HG03469 (cell line): ENCODE measurements around the gene LPP.

Experiments used
- ATAC-seq: cut with Tn5 transposase; IDR thresholded peaks from one replicate; pipeline ENCODE4 v1.9.1; 2021; ENCODE audit warnings: mild to moderate bottlenecking, moderate library complexity, moderate number of reproducible peaks; ENCODE audit not compliant: unreplicated experiment

Gene LPP

GRCh38 chr3:188468196-188468595 lies 314.2 kb downstream of the LPP start:
- no peak for ATAC-seq

GRCh38 chr3:188468662-188469061 lies 314.7 kb downstream of the LPP start:
- no peak for ATAC-seq

DNA sequence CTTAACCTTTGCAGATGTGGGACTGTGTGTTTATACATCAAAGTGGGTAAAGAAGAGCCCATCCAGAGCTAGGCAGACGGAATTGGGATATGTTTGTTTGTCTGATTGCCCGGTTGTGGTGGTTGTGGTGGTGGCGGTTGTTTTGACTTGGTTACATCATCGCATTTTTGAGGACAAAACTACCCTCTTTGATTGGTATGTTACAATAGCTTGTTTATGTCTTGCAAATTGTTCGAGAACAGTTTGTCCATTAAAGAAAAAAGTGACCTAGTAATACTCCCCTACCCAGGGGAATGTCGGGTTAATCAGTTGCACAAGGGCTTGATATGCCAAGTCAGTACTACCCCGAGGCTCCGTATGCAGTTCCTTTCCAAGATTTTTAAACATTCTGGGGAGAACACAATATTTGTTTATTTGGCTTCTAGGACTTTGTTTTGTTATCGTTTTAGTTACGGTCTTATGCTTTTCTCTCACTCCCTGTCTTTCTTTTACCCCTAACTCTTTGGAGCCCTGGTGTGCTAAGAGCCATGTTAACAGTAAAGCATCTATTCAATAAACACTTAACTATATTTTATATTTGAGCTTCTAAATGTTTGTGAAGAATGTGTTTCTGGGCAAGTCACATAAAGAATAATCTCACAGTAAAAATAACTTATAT lies 315.4 kb downstream of the LPP start:
- no peak for ATAC-seq

GRCh38 chr3:188470508-188471130 lies 316.7 kb downstream of the LPP start:
- ATAC-seq: no peak

GRCh38 chr3:188471723-188472122 lies 317.8 kb downstream of the LPP start:
- ATAC-seq: no peak

- ATAC-seq: no peak
Observed at GRCh38 chr3:188472336-188472735, 318.4 kb downstream of the LPP start.

DNA sequence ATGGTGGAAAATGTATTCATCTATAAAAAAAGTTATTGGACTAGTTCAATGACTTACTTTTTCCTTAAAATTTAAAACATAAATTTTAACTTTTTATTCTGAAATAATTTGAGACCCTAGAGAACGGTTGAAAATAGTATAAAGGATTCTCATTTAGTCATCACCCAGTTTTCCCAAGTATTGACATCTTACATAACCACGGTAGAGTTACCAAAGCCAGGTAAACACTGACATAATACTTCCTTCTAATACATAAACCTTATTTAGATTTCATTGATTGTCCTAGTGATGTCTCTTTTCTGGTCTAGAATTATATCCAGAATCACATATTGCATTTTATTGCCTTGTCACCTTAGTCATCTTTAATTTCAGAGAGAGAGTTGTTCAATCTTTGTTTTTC lies 319.1 kb downstream of the LPP start:
- no peak for ATAC-seq

- no peak for ATAC-seq
Observed at GRCh38 chr3:188473591-188474288, 319.8 kb downstream of the LPP start.

- no peak for ATAC-seq
Observed at GRCh38 chr3:188476935-188477334, 323.0 kb downstream of the LPP start.

DNA sequence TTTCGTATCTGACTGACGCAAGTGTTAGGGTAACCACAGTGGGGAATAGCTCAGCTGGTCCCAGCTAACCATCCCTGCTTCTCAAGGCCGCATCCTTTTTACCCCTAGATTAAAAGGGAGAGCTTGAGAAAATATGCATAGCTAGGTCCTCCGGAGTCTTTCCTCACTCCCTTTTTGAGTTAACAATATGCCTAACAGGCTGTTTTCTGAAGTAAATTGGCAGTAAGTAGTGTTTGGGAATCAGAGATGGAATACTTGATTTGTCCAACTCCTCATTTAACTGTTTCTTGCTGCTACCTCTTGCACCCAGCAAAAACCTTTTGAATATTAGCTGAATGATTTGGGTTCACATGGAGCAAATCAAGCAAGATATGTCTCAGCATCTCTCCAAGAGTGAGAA lies 326.1 kb downstream of the LPP start:
- ATAC-seq: no peak

- ATAC-seq: no peak
Observed at GRCh38 chr3:188482929-188483328, 329.0 kb downstream of the LPP start.

DNA sequence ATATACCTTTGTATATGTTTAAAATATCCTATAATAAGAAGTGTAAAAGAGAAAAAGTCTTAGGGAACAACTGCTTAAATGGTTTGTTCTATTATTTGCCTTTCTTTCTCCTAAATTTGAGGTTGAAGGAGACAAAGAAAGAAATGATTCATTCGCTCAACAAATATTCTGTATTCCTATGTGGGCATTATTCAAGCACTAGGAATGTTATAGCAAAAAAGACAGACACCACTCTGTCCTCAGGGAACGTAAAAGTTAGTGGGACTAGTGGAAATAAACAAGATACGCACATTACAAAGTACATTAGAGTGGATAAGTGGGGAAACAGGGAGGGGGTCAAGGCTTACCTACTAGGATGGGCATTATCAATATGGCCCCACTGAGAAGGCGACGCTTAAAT lies 332.2 kb downstream of the LPP start:
- no peak for ATAC-seq

DNA sequence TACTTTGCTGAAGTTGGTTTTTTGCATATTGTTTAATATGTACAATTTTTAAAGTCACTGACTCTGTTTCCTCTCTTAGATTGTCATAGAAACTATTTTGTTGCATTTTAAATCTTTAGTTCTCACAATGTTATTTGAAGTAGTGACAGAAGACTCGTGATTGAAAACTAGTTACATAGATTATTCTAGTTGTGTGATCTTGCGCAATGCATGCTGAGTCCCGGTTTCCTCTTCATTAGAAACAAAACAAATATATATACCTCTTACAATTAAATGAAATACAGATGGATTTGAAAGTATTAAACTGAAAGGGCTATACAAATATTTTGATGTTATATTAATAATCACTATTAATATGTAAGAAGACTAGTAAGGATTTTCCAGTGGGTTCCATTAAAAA lies 333.0 kb downstream of the LPP start:
- ATAC-seq: no peak

- ATAC-seq: no peak
Observed at GRCh38 chr3:188487652-188488051, 333.7 kb downstream of the LPP start.

DNA sequence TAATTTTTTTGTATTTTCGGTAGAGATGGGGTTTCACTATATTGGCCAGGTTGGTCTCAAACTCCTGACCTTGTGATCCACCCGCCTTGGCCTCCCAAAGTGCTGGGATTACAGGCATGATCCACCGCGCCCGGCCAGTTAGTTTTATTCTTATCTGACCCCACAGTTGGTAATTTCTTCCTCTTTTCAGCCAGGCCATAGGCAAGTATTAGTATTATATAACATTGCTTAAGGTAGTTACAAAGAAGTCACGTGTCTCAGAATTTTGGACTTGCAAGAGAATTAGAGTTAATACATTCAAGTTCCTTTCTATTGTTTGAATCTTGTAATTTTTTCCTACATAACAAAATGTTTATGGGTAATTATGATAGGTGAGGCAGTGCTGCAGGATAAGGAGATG lies 334.8 kb downstream of the LPP start:
- ATAC-seq: no peak

DNA sequence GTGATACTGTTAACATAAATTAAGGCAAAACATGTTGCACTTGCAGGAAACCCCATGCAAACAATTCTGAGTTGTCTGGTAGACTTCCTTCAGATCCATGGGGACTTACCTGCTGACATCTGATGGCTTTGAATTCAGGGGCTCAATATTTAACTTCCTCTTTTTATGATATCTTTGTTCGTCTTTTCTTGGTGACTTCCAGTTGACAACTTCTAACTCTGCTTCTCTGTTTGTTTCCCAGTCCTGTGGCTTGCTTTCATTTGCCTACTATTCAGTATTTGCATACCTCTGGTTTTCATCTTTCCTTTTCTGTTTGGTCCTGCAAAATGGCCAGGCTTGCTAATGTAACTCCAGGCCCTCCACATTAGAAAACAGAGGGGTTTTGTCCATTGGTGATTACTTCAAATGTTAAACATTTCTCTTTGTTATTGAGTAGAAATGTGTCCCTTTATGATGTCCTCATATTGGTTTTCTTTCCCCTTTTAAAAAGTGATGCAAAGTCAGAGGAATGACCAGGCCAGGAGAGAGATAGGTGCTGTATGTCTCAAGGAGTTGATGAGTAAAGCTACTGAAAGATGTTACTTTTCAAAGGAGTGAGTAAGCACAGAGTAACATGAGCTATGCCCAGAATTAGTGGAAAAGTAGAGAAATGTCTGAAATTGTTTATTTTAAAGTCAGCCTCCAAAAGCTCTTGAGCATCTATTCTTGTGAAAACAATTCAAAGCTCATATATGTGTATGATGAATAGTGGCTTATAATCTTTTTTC lies 335.9 kb downstream of the LPP start:
- ATAC-seq: peak; percentile 62

- no peak for ATAC-seq
Observed at GRCh38 chr3:188490416-188490815, 336.5 kb downstream of the LPP start.

DNA sequence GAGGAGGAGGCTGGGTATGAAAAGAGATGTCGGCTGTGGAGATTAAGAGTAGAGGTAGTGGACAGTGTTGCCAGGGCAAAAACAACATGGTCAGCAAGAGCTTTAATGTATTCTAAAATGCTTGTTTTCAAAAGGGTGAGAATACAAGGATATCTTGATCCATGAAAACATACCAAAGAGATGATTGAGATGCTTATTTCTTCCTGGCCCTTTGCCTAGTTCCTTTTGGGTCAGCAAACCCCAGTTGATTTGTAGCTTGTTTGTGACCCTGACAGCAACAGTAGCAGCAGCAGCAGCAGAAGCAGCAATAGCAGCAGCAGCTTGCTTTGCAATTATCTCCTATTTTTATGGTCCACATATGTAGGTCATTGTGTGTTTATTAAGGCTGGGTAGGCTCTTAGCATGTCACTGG lies 337.3 kb downstream of the LPP start:
- ATAC-seq: no peak

DNA sequence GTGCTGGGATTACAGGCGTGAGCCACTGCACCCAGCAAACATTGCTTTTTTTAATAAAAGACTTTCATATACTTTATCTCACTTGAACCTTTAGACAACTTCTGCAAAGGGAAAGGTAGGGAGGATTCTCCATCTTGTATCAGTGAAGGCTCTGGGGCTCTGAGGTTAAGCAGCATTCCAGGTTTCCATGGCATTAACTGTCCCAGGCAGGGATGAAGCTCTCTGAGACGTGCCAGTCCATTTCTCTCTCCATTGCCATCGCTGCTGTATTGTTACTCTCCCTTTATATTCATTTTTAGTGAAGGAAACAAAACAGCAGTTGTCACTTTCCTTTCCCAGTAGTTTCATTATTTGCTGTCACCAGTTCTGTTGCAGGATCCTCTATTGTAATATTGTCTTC lies 342.4 kb downstream of the LPP start:
- no peak for ATAC-seq

- no peak for ATAC-seq
Observed at GRCh38 chr3:188497021-188497420, 343.1 kb downstream of the LPP start.

DNA sequence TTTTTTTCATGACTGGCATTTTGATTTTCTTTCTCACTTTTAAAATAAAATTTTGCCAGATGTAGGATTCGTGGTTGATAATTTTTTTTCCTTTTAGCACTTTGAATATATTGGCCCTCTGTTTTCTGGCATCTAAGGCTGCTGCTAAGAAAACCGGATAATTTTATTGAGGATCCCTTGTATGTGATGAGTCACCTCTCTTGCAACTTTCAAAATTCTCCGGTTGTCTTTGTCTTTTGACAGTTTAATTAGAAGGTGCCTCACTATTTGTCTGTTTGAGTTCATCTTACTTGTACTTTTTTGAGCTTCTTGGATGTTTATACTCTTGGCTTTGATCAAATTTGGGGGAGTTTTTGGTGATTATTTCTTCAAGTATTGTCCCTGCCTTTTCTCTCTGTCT lies 349.7 kb downstream of the LPP start:
- no peak for ATAC-seq

- ATAC-seq: no peak
Observed at GRCh38 chr3:188505151-188505550, 351.2 kb downstream of the LPP start.
